K562 (cell line): ENCODE measurements around the gene PTH2. TPM values are rescaled to one million over a fixed set of nuclear protein-coding genes. Genes with fewer than 3 reads are reported as not detected.
A peak's percentile ranks its signal among the peaks of the same experiment; 100 is the strongest.

Experiments
- ATAC-seq: fragments of 200-7000 bp; cut with Tn5 transposase; 3 replicates; pipeline ENCODE4 v1.9.1; 2020; ENCODE audit warnings: moderate library complexity
- BruUV-seq: library from RNA; stranded (reverse); fragments of 400-500 nt; replicated peaks from 2 replicates; lab custom pipeline; 2021; lab: Mats Ljungman, UMichigan
- CTCF ChIA-PET: fragments of 300-600 bp; formaldehyde crosslinking; extraction: SDS; loops from one replicate; lab custom pipeline; 2021; ENCODE audit warnings: low intra/inter-chr PET ratio; lab: Yijun Ruan, JAX
- POLR2A ChIA-PET: fragments of 300-600, 350-650 bp; sonication (Branson Sonifier 250); formaldehyde crosslinking; extraction: SDS; loops from one replicate; lab custom pipeline; 2021; ENCODE audit warnings: antibody characterized with exemption, inconsistent platforms; lab: Yijun Ruan, JAX
- DNase-seq, 4 experiments: peaks; one replicate each; pipeline versions ENCODE4 v3.0.0 to v3.0.0-alpha.2; 2011 to 2018; ENCODE audit warnings: low spot score in 3 of 4, mixed read lengths in 3 of 4; ENCODE audit errors: extremely low read depth in 1 of 4
- FAIRE-seq: peaks from 2 replicates; lab custom pipeline; 2011; peaks lifted over from hg19 to GRCh38; lab: Jason Lieb, UNC
- H2AFZ ChIP-seq: 2 replicates; pipeline ENCODE4 v1.6.0; 2011; ENCODE audit warnings: low read depth, low read length, control low read depth, inconsistent platforms
- H3K27ac ChIP-seq: fragments of 200-600 bp; 3 replicates; pipeline ENCODE4 v1.8.0; 2011; ENCODE audit warnings: low read depth, mild to moderate bottlenecking, control low read depth, inconsistent platforms, low read length, moderate library complexity, mixed read lengths; ENCODE audit errors: extremely low read depth
- H3K27me3 ChIP-seq, 2 experiments: fragments of 300-600 bp in 1 of 2; 2 replicates in 1 of 2; 3 replicates in 1 of 2; pipeline versions ENCODE4 v1.6.0 to v1.8.0; 2011; ENCODE audit warnings: inconsistent platforms in 2 of 2, low read length in 2 of 2, mild to moderate bottlenecking in 1 of 2, mixed read lengths in 1 of 2, moderate library complexity in 1 of 2; ENCODE audit not compliant: control insufficient read depth in 2 of 2, insufficient read depth in 2 of 2
- H3K36me3 ChIP-seq: fragments of 300-600 bp; 3 replicates; pipeline ENCODE4 v1.8.0; 2011; ENCODE audit warnings: mild to moderate bottlenecking, low read length, inconsistent platforms; ENCODE audit not compliant: control insufficient read depth, insufficient read depth
- H3K4me1 ChIP-seq, 2 experiments: fragments of 200-600 bp in 1 of 2; replicated peaks in 1 of 2; 2 replicates in 1 of 2; 3 replicates in 1 of 2; pipeline versions ENCODE4 v1.5.1 to v1.8.0; 2011; ENCODE audit warnings: inconsistent platforms in 2 of 2, low read length in 2 of 2, mild to moderate bottlenecking in 1 of 2, mixed read lengths in 1 of 2, moderate library complexity in 1 of 2; ENCODE audit not compliant: control insufficient read depth in 2 of 2, insufficient read depth in 2 of 2
- H3K4me2 ChIP-seq: 2 replicates; pipeline ENCODE4 v1.6.1; 2011; ENCODE audit warnings: low read length, control low read depth, inconsistent platforms, mixed read lengths; ENCODE audit not compliant: insufficient read depth
- H3K4me3 ChIP-seq: fragments of 200-600 bp; sonication (generic), shearing (Covaris generic); 2 replicates; pipeline ENCODE4 v1.5.1; 2016; ENCODE audit warnings: control low read depth, inconsistent platforms
- H3K79me2 ChIP-seq: fragments of 200-600 bp; 3 replicates; pipeline ENCODE4 v1.8.0; 2011; ENCODE audit warnings: low read length, inconsistent platforms; ENCODE audit not compliant: control insufficient read depth, insufficient read depth
- H3K9ac ChIP-seq, 2 experiments: 2 replicates each; pipeline versions ENCODE4 v1.6.0 to v1.6.1; 2011; ENCODE audit warnings: low read depth in 2 of 2, low read length in 2 of 2, control low read depth in 1 of 2, inconsistent platforms in 1 of 2, mild to moderate bottlenecking in 1 of 2, mixed read lengths in 1 of 2; ENCODE audit not compliant: insufficient read depth in 1 of 2
- H3K9me1 ChIP-seq: one replicate; pipeline ENCODE4 v1.6.0; 2011; ENCODE audit warnings: inconsistent platforms, mild to moderate bottlenecking, low read length, moderate library complexity; ENCODE audit not compliant: control insufficient read depth, insufficient read depth
- H3K9me3 ChIP-seq: replicated peaks from 2 replicates; pipeline ENCODE4 v1.5.1; 2011; ENCODE audit warnings: low read depth, low read length, inconsistent platforms; ENCODE audit not compliant: control insufficient read depth, insufficient read depth
- H4K20me1 ChIP-seq: replicated peaks from 2 replicates; pipeline ENCODE4 v1.6.1; 2011; ENCODE audit warnings: low read length, inconsistent platforms, mixed read lengths; ENCODE audit not compliant: control insufficient read depth, insufficient read depth
- ARID1B ChIP-seq: fragments of 450-650 bp; IDR thresholded peaks from 2 replicates; pipeline ENCODE4 v1.6.1; 2016; ENCODE audit warnings: antibody characterized with exemption, mild to moderate bottlenecking, inconsistent platforms
- CBFA2T2 ChIP-seq: fragments of 450-650 bp; conservative IDR thresholded peaks from 2 replicates; pipeline ENCODE4 v1.6.1; 2017; ENCODE audit warnings: mild to moderate bottlenecking
- CTBP1 ChIP-seq: fragments of 450-650 bp; IDR thresholded peaks from 2 replicates; pipeline ENCODE4 v1.6.1; 2016; ENCODE audit warnings: borderline replicate concordance
- EWSR1 ChIP-seq: fragments of 450-650 bp; IDR thresholded peaks from 2 replicates; pipeline ENCODE4 v1.6.1; 2018; ENCODE audit warnings: borderline replicate concordance, mild to moderate bottlenecking, low read depth, moderate library complexity; ENCODE audit not compliant: partially characterized antibody
- ILF3 ChIP-seq: fragments of 450-650 bp; IDR thresholded peaks from 2 replicates; pipeline ENCODE4 v1.6.1; 2018; ENCODE audit warnings: antibody characterized with exemption, mild to moderate bottlenecking, moderate library complexity, borderline replicate concordance
- MAX ChIP-seq: sonication (generic); formaldehyde crosslinking; IDR thresholded peaks from 2 replicates; pipeline ENCODE4 v1.9.0; 2022; ENCODE audit warnings: mild to moderate bottlenecking, missing genetic modification reagents
- MEF2A ChIP-seq: IDR thresholded peaks from 2 replicates; pipeline ENCODE4 v1.6.1; 2011; ENCODE audit warnings: low read depth, mild to moderate bottlenecking, low read length, moderate library complexity; ENCODE audit not compliant: control insufficient read depth
- PKNOX1 ChIP-seq: fragments of 450-650 bp; IDR thresholded peaks from 2 replicates; pipeline ENCODE4 v1.6.1; 2016
- RBBP5 ChIP-seq: fragments of 200-600 bp; sonication (generic); IDR thresholded peaks from 2 replicates; pipeline ENCODE4 v1.6.1; 2012; ENCODE audit warnings: borderline replicate concordance, mild to moderate bottlenecking, low read length, control low read depth, inconsistent platforms; ENCODE audit not compliant: insufficient read depth, poor library complexity, severe bottlenecking
- RBM39 ChIP-seq: fragments of 200-400 bp; formaldehyde crosslinking; optimal IDR thresholded peaks from 2 replicates; pipeline ENCODE3; 2018; ENCODE audit warnings: low read depth, low read length
- RREB1 ChIP-seq: fragments of 250-450 bp; sonication (Bioruptor Pico); IDR thresholded peaks from 2 replicates; pipeline ENCODE4 v1.4.0; 2020
- USF2 ChIP-seq: sonication (generic); formaldehyde crosslinking; IDR thresholded peaks from 2 replicates; pipeline ENCODE4 v1.5.0; 2020; ENCODE audit warnings: missing genetic modification reagents
- WGBS: fragments of 100-300 bp; shearing (Covaris generic); methylation state at CpG from one replicate; pipeline ENCODE4 v1.1.6; 2016; ENCODE audit warnings: low coverage, mixed read lengths; ENCODE audit not compliant: insufficient coverage; ENCODE audit errors: missing lambda C conversion rate; 5-methylcytosine and 5-hydroxymethylcytosine counted together
- in situ Hi-C: fragments of 300-500 bp; cut with MboI; formaldehyde crosslinking; loops from 4 replicates; pipeline ENCODE4 v1.15.0; 2018; ENCODE audit warnings: inconsistent platforms, mixed read lengths
- intact Hi-C: fragments of 100-400 bp; cut with micrococcal nuclease; formaldehyde crosslinking; loops from 2 replicates; pipeline ENCODE4 v1.14.2; 2022
- polyA plus RNA-seq, 8 experiments: library from polyadenylated mRNA; depleted of rRNA in 4 of 8; stranded (reverse) in 5 of 8; unstranded in 3 of 8; fragments of >200 nt; fragmentation: Nextera tagmentation in 2 of 8; fragmentation: Illumina TruSeq in 1 of 8; extraction: Ambion mirVana in 2 of 8; extraction: Trizol in 1 of 8; gene quantifications; 2 replicates each; pipeline versions ENCODE4 v1.2.1 to v1.2.3, GENCODE V29; 2011 to 2014; ENCODE audit warnings: inconsistent platforms in 1 of 8, missing spikeins in 1 of 8
- total RNA-seq, 7 experiments: library from RNA; depleted of rRNA in 6 of 7; stranded (reverse); fragments of >200 nt in 6 of 7; fragmentation: Illumina TruSeq in 2 of 7; extraction: Trizol in 2 of 7; gene quantifications; 2 replicates each; pipeline versions ENCODE4 v1.2.1 to v1.2.3, GENCODE V29; 2011 to 2021; ENCODE audit warnings: low replicate concordance in 1 of 7

Gene PTH2
- total and polyA plus RNA-seq, 9 of the 15 experiments (the other 6 are each of a cell fraction or from before 2014, with no cell fraction given): 1.3 TPM; not detected in 8

- FAIRE-seq: peak; percentile 77
- in situ Hi-C loops: no loop called here
- peak overlapping the region; percentile 75 for H2AFZ ChIP-seq
- TF ChIP-seq MEF2A (peak; percentile 52; the same call in 1 of the 2 replicates), RBM39 (no peak), RBBP5 (peak; percentile 28), PKNOX1 (no peak), ARID1B (0 out of 2 replicates have a peak, but pooled peaks have one; percentile 19), EWSR1 (no peak), RREB1 (CRISPR knock-in tag) (no peak), ILF3 (no peak), CBFA2T2 (peak; percentile 26; the same call in 1 of the 2 replicates), USF2 (CRISPR knock-in tag) (no peak), CTBP1 (0 out of 2 replicates have a peak, but pooled peaks have one; percentile 41), MAX (CRISPR knock-in tag) (peak; percentile 41; the same call in 1 of the 2 replicates)
Observed at GRCh38 chr19:49403404-49404187, 19.6 kb downstream of the PTH2 start.

More at GRCh38 chr19:49403404-49404187, 19.6 kb downstream of the PTH2 start:
- Histone ChIP-seq H4K20me1 (no peaks in the 10 kb centered on the region), H3K4me2 (0 out of 2 replicates have a peak overlapping the region, but pooled peaks have one; percentile 1), H3K4me1 (peaks cover 19 to 21% of the 10 kb centered on the region in 2 experiments), H3K27ac (0 out of 3 replicates have a peak overlapping the region, but pooled peaks have one; percentile 29), H3K27me3 (no peaks in the 10 kb centered on the region), H3K9ac (peak overlapping the region in 1 of 2 experiments; percentile 49; a peak in 1 of 4 replicates), H3K9me3 (no peaks in the 10 kb centered on the region), H3K36me3 (no peaks in the 10 kb centered on the region), H3K9me1 (no peaks in the 10 kb centered on the region), H3K79me2 (no peaks in the 10 kb centered on the region), H3K4me3 (no peak overlapping the region)
- ChIA-PET CTCF (no interaction called here), POLR2A (interaction anchor here (0.5 to 1.6 kb wide), 5 partner anchors 10 to 102 kb away, joined by 3 to 5 read pairs (median 3); no protein-coding TSS in a partner anchor)
- BruUV-seq: no TSS peak
- ATAC-seq: peak; percentile 76
- intact Hi-C loops: no loop called here
- peak in 1 of 4 experiments; percentile 61 for DNase-seq
- WGBS: 19% methylated on average over 7 of the region's 7 CpGs
